ENCODE data around the gene CTBP1. TPM values are rescaled to one million over a fixed set of nuclear protein-coding genes. Genes with fewer than 3 reads are reported as not detected.
A peak's percentile ranks its signal among the peaks of the same experiment; 100 is the strongest.

CTBP1 gene
- total RNA-seq, 1 experiment from 2014 or later, result 136 TPM

DNA sequence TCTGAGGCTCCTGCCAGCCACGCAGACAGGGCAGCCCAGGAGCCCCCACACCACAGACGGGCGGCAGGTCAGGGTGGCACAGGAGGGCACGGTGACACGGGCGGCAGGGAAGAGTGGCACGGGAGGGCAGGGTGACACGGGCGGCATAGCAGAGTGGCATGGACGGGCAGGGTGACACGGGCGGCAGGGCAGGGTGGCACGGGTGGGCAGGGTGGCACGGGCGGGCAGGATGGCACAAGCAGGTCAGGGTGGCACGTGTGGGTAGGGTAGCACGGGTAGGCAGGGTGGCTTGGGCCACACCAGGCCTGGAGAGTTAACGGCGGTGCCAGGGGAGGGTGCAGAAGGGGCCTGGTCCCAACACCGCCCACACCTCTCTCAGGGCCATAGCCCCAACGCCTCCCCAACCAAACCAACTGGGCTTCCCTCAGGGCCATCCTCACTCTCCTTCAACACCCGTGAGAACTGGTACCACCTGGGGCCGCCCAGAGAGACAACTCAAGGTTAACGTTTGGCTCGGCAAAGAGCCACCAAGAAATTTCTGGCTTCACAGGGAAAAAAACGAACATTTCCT, 3.4 kb downstream of the CTBP1 start:
- no peak overlapping the region for H2BK20ac ChIP-seq (ENCODE audit: low read depth, low read length, poor library complexity, severe bottlenecking)
- H3T11ph ChIP-seq (ENCODE audit: low read length), result no peak overlapping the region
- no peak for DNase-seq
- H3K4me1 ChIP-seq (ENCODE audit: insufficient read depth, low read length), result no peaks in the 10 kb centered on the region
- H2AK5ac ChIP-seq (ENCODE audit: insufficient read length, low read length), result no peak overlapping the region
- H2BK15ac ChIP-seq (ENCODE audit: low read depth, low read length), result no peak overlapping the region
- no peak overlapping the region for H3K18ac ChIP-seq (ENCODE audit: insufficient read length, low read depth, low read length)
- peaks cover 48% of the 10 kb centered on the region; the same call in 1 of the 2 replicates for H3K79me2 ChIP-seq (ENCODE audit: insufficient read depth, low read length)
- H4K5ac ChIP-seq (ENCODE audit: insufficient read length, low read depth, low read length), result no peak overlapping the region
- H4K20me1 ChIP-seq (ENCODE audit: control insufficient read depth, insufficient read depth, insufficient read length), result peaks cover 5% of the 10 kb centered on the region
- peaks cover 5 to 9% of the 10 kb centered on the region in 2 experiments for H3K9me3 Mint-ChIP-seq
- H3K56ac ChIP-seq (ENCODE audit: insufficient read length, low read depth, low read length), result no peak overlapping the region
- H3K23me2 ChIP-seq (ENCODE audit: insufficient read length, low read depth, low read length, poor library complexity, severe bottlenecking), result peaks cover 7% of the 10 kb centered on the region
- TF ChIP-seq CTCF (conservative IDR thresholded peaks at IDR 0.05), result no peak
- H2AFZ ChIP-seq (ENCODE audit: low read length), result no peak overlapping the region
- peaks cover 7 to 11% of the 10 kb centered on the region in 2 experiments; a peak in 3 of 4 replicates for H3K4me1 Mint-ChIP-seq
- H2BK5ac ChIP-seq (ENCODE audit: insufficient read length, low read length), result no peak overlapping the region
- no peak overlapping the region for H3K4ac ChIP-seq (ENCODE audit: low read depth, low read length)
- no peak overlapping the region for H2BK120ac ChIP-seq (ENCODE audit: low read depth, low read length, poor library complexity, severe bottlenecking)
- H3K9ac ChIP-seq (ENCODE audit: extremely low read depth, insufficient read length, low read length), result no peak overlapping the region
- peaks cover 8% of the 10 kb centered on the region for H3K79me1 ChIP-seq (ENCODE audit: insufficient read depth, low read depth, low read length, poor library complexity, severe bottlenecking)
- H3K23ac ChIP-seq (ENCODE audit: insufficient read length, low read depth, low read length), result no peak overlapping the region
- no peak overlapping the region for H3K4me2 ChIP-seq (ENCODE audit: insufficient read depth, insufficient read length, low read length)
- H4K91ac ChIP-seq (ENCODE audit: insufficient read length, low read depth, low read length), result no peak overlapping the region
- no CpG with 5 or more reads among the region's 26 CpGs for WGBS (ENCODE audit: extremely low coverage, insufficient read length, low lambda C conversion rate)
- peak overlapping the region; percentile 69 to 83; a peak in 3 of 5 replicates for H3K4me3 Mint-ChIP-seq
- H3K27me3 ChIP-seq (ENCODE audit: insufficient read depth, low read length), result no peaks in the 10 kb centered on the region
- H3K27ac ChIP-seq (ENCODE audit: insufficient read length, low read depth, low read length), result no peak overlapping the region
- H3K9me3 ChIP-seq (ENCODE audit: control insufficient read depth, low read depth, low read length), result peaks cover 1% of the 10 kb centered on the region
- no peak overlapping the region for H3K14ac ChIP-seq (ENCODE audit: insufficient read depth, low read length)
- H2BK12ac ChIP-seq (ENCODE audit: insufficient read length, low read depth, low read length), result no peak overlapping the region
- peak overlapping the region in 1 of 3 experiments; percentile 85; a peak in 4 of 7 replicates for H3K27ac Mint-ChIP-seq
- H4K8ac ChIP-seq (replicated peaks; ENCODE audit: insufficient read length, low read depth, low read length), result no peak overlapping the region
- peaks cover 10 to 19% (median 17%) of the 10 kb centered on the region in 3 experiments for H3K36me3 Mint-ChIP-seq (ENCODE audit: insufficient read depth in 1 of 3, low read depth in 3 of 3)
- H3K27me3 Mint-ChIP-seq (ENCODE audit: low read depth), result peaks cover 7% of the 10 kb centered on the region

Data from H9 (cell line).